RWPE2 (cell line): ENCODE results near the gene GRAMD4.
"Not testable (repeated sequence)": the region's sequence is repeated elsewhere in the genome, so short reads cannot be mapped to it uniquely, and the experiment has no call there.

Experiments
- ATAC-seq: fragments of 200-7000 bp; cut with Tn5 transposase; 3 replicates; pipeline ENCODE4 v1.9.1; 2021; ENCODE audit warnings: low read depth
- DNase-seq: peaks from one replicate; pipeline ENCODE4 v3.0.0-alpha.2; 2020; ENCODE audit warnings: low spot score
- H3K27ac ChIP-seq: fragments of 450-650 bp; 2 replicates; pipeline ENCODE4 v1.5.1; 2017; ENCODE audit warnings: mild to moderate bottlenecking; ENCODE audit not compliant: poor library complexity, severe bottlenecking
- H3K27me3 ChIP-seq: fragments of 250-450 bp; sonication (Bioruptor Pico); 2 replicates; pipeline ENCODE4 v1.5.1; 2021; ENCODE audit warnings: mild to moderate bottlenecking, moderate library complexity; ENCODE audit not compliant: insufficient read depth, poor library complexity, severe bottlenecking
- H3K36me3 ChIP-seq: fragments of 250-450 bp; sonication (Bioruptor Pico); 2 replicates; pipeline ENCODE4 v1.5.1; 2020; ENCODE audit warnings: low read depth, mild to moderate bottlenecking, moderate library complexity
- H3K4me1 ChIP-seq: fragments of 250-450 bp; sonication (Bioruptor Pico); 2 replicates; pipeline ENCODE4 v1.5.1; 2021; ENCODE audit warnings: mild to moderate bottlenecking, moderate library complexity; ENCODE audit not compliant: insufficient read depth, poor library complexity, severe bottlenecking
- H3K4me3 ChIP-seq: fragments of 250-450 bp; sonication (Bioruptor Pico); 2 replicates; pipeline ENCODE4 v1.5.1; 2021; ENCODE audit warnings: mild to moderate bottlenecking, moderate library complexity; ENCODE audit not compliant: severe bottlenecking
- H3K9me3 ChIP-seq: fragments of 250-450 bp; sonication (Bioruptor Pico); 2 replicates; pipeline ENCODE4 v1.5.1; 2021; ENCODE audit warnings: mild to moderate bottlenecking, moderate library complexity; ENCODE audit not compliant: severe bottlenecking
- TF ChIP-seq, protein P1 (sequence below): fragments of 450-650 bp; IDR thresholded peaks from one replicate; pipeline ENCODE4 v1.5.1; 2017; ENCODE audit warnings: mild to moderate bottlenecking, moderate library complexity; ENCODE audit not compliant: poor library complexity, severe bottlenecking

Gene GRAMD4

DNA sequence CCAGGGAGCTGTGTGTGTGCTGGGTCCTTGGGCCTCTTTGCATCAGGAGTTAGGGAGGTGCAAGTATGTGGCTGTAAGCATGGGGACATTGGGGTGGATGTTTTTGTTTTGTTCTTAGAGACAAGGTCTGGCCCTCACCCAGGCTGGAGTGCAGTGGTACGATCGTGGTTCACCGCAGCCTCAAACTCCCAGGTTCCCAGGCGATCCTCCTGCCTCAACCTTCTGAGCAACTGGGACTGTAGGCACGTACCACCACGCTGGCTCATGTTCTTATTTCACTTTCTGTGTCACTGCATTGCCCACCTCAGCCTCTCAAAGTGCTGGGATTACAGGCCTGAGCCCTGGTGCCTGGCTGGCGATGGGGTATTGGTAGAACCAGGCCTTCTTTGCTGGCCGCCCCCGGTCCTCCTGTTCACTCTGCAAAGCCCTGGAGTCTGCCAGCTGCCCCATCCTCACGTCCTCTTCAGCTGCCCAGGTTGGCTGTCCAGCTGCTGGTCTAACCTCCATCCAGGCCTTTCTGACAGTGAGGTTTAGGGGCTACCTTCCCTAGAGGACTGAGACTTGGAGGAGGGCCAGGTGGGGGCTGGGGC lies 851 bp upstream of the GRAMD4 start:
- Histone ChIP-seq H3K27me3 (no peaks in the 10 kb centered on the region), H3K9me3 (no peaks in the 10 kb centered on the region), H3K27ac (no peak overlapping the region), H3K4me1 (no peaks in the 10 kb centered on the region), H3K36me3 (no peaks in the 10 kb centered on the region), H3K4me3 (no peak overlapping the region)
- DNase-seq: no peak
- TF ChIP-seq, protein P1, sequence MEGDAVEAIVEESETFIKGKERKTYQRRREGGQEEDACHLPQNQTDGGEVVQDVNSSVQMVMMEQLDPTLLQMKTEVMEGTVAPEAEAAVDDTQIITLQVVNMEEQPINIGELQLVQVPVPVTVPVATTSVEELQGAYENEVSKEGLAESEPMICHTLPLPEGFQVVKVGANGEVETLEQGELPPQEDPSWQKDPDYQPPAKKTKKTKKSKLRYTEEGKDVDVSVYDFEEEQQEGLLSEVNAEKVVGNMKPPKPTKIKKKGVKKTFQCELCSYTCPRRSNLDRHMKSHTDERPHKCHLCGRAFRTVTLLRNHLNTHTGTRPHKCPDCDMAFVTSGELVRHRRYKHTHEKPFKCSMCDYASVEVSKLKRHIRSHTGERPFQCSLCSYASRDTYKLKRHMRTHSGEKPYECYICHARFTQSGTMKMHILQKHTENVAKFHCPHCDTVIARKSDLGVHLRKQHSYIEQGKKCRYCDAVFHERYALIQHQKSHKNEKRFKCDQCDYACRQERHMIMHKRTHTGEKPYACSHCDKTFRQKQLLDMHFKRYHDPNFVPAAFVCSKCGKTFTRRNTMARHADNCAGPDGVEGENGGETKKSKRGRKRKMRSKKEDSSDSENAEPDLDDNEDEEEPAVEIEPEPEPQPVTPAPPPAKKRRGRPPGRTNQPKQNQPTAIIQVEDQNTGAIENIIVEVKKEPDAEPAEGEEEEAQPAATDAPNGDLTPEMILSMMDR: no peak
- ATAC-seq: no peak

DNA sequence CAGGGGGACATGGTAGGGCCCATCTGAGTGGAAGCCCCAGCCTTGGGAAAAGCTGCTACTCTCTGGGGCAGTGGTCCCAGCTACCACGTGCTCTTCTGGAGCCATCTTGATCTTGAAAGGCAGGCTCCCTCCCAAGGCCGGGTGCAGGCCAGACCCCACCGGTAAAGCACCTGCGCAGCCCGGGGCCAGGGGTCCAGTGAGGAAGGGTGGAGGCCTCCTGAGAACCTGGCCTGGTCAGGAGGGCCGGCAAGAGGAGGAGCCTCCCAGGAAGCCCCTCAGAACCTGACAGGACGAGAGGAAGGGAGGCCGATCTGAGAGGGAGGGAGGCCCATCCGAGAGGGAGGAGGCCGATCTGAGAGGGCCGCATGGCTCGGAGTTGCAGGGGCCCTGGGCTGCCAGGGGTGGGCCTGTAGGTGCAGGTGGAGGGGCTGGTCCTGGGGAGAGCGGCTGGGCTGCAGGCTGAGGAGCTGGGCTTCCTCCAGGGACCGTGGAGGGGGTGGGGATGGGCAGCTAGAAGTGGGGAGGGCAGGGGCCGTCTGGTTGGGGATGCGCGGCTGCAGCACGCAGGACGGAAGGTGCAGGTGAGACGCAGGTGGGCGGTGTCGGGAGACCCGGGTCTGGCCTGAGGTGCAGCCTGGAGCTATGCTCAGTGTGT lies 529 bp downstream of the GRAMD4 start:
- ATAC-seq (no peak), DNase-seq (no peak)
- H3K36me3 ChIP-seq: no peaks in the 10 kb centered on the region
- TF ChIP-seq, protein P1: no peak
- H3K27ac ChIP-seq: no peak overlapping the region
- H3K4me1 ChIP-seq: peaks cover 2% of the 10 kb centered on the region
- no peak overlapping the region for H3K4me3 ChIP-seq
- H3K9me3 ChIP-seq: no peaks in the 10 kb centered on the region
- no peaks in the 10 kb centered on the region for H3K27me3 ChIP-seq

DNA sequence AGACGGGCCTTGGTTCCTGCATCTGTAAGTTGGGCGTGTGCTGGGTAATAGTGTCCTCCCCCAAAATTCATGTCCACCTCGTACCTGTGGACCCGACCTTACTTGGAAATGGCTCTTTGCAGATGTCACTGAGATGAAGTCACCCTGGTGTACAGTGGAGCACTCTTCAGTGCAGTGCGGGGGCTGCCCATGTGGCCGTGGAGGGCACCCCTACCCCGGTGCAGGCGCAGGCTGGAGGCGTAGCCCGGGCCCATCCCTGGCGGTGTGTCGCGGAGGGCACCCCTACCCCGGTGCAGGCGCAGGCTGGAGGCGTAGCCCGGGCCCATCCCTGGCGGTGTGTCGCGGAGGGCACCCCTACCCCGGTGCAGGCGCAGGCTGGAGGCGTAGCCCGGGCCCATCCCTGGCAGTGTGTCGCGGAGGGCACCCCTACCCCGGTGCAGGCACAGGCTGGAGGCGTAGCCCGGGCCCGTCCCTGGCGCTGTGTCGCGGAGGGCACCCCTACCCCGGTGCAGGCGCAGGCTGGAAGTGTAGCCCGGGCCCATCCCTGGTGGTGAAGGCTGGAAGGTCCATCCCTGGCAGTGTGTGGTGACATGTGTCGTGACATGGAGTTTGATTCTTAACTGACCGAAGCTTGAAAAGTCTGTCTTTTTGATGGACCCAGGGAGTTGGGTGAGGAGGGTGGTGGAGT lies 1.2 kb downstream of the GRAMD4 start:
- not testable (repeated sequence) for H3K27ac ChIP-seq

DNA sequence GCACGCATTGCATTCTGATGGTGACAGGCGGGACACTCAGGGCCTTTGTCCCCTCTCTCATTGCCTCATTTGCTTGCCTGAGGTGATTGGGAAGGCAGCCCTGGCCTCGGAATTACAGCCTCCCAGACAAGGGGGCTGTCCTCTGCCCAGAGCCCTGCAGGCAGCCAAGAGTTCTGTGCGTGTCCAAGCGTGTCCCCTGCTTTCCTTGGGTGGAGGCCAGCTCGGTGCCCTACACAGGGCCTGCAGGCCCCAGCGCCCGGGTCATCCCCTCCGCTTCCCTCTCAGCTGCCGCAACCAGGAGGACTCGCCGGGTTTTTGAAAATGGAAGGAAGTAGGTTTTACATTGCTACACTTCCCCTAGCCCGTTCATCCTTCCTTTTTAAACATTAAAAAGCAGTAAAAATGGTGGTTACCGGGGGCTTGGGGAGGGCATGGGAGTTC lies 1.9 kb downstream of the GRAMD4 start:
- Histone ChIP-seq H3K27me3 (no peaks in the 10 kb centered on the region), H3K4me3 (no peak overlapping the region), H3K4me1 (peaks cover 7% of the 10 kb centered on the region), H3K36me3 (no peaks in the 10 kb centered on the region), H3K9me3 (no peaks in the 10 kb centered on the region), H3K27ac (no peak overlapping the region)
- DNase-seq (no peak), ATAC-seq (no peak)
- TF ChIP-seq, protein P1: no peak

More for the DNA sequence above, 1.2 kb downstream of the GRAMD4 start:
- H3K4me3 ChIP-seq, ATAC-seq, H3K27me3 ChIP-seq, DNase-seq, H3K36me3 ChIP-seq, H3K4me1 ChIP-seq, H3K9me3 ChIP-seq: not testable (repeated sequence)

DNA sequence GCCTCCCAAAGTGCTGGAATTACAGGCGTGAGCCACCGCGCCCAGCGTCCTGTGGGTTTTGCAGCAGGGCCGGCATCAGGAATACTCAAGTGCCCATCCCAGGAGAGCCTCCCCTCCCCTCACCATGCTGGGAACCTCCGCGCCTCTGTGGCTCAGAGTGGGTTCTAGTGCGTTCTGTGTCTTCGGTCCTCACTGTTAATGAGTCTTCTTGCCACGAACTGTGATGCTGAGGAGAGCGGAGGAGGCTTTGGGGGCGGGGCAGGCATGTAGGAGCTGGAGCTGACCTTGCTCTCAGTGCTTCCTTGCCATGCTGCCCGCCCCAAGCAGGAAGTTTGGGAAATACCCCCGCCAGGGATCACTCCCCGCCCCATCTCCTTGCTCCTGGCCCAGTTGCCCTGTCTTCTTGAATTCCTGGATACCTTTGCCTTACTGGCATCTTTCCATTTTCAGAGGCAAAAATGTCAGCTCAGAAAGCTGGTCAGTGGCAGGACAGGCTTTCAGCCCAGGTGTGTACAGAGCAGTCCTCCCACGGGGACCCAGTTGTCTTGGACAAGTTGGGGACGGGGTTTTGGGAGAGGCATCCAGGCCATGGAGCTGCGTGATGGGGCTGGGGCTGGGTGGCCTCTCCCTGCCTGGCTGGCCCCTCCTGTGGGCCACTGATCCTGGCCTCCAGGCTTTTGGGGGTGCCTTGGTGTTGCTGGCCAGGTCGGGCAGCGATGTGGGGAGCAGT lies 5.1 kb downstream of the GRAMD4 start:
- Histone ChIP-seq H3K27me3 (no peaks in the 10 kb centered on the region), H3K4me1 (peaks cover 15% of the 10 kb centered on the region), H3K36me3 (no peaks in the 10 kb centered on the region), H3K27ac (no peak overlapping the region), H3K9me3 (no peaks in the 10 kb centered on the region), H3K4me3 (no peak overlapping the region)
- ATAC-seq (no peak), DNase-seq (no peak)
- TF ChIP-seq, protein P1: no peak
